ENCODE data around the gene RUSC1. TPM values are rescaled to one million over a fixed set of nuclear protein-coding genes. Genes with fewer than 3 reads are reported as not detected.

The RUSC1 gene, protein sequence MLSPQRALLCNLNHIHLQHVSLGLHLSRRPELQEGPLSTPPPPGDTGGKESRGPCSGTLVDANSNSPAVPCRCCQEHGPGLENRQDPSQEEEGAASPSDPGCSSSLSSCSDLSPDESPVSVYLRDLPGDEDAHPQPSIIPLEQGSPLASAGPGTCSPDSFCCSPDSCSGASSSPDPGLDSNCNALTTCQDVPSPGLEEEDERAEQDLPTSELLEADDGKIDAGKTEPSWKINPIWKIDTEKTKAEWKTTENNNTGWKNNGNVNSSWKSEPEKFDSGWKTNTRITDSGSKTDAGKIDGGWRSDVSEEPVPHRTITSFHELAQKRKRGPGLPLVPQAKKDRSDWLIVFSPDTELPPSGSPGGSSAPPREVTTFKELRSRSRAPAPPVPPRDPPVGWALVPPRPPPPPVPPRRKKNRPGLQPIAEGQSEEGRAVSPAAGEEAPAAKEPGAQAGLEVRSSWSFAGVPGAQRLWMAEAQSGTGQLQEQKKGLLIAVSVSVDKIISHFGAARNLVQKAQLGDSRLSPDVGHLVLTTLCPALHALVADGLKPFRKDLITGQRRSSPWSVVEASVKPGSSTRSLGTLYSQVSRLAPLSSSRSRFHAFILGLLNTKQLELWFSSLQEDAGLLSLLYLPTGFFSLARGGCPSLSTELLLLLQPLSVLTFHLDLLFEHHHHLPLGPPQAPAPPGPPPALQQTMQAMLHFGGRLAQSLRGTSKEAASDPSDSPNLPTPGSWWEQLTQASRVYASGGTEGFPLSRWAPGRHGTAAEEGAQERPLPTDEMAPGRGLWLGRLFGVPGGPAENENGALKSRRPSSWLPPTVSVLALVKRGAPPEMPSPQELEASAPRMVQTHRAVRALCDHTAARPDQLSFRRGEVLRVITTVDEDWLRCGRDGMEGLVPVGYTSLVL
- total RNA-seq, result 62.6 TPM

DNA sequence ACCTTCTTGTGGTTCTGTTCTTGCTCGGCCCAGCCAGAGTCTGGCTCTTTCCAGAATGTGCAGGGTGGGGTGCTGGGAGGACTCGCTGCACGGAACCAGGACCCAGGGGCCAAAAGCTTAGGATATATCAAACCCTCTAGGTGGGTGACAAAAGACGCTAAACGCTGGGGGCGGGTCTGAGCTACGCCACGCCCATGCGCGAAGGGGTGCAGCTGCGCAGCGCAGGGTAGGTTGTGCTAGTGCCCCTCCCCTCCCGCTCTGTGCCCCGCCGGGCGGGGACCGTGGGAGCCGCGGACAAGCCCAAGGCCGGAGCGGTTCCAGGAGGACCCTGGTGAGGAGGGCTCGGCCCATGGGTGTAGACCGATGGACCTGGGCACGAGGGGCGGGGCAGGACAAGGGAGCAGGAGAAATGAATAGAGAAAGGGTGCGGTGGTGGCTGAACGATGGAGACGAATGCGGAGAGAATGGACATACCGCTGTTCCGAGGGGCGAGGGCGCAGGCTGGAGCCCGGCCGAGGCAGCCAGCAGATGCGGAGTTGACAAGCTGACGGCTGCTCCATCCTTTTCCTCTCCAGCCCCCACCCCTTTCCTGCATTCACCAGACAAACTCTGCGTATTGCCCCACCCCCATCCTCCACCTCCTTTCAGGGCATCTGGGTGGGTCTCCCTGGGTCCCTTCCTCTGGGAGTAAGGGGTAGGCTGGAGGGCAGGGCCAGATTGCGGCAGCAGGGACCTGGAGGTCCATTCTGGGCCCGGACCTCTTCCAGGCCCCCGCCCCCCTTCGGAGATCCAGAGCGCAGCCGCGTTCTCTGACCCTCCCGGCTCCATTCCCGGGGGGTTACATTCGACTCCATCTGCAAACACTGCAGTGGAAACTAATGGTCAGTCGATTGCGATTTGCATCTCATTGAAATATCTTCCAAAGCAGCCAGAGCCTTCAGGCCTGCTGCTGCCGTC is at the start of gene RUSC1:
Gene RUSC1 (plus strand): TSS at position 234 of the 957 bp plus-strand sequence. CDS start 880 bp downstream, outside the sequence.

DNA sequence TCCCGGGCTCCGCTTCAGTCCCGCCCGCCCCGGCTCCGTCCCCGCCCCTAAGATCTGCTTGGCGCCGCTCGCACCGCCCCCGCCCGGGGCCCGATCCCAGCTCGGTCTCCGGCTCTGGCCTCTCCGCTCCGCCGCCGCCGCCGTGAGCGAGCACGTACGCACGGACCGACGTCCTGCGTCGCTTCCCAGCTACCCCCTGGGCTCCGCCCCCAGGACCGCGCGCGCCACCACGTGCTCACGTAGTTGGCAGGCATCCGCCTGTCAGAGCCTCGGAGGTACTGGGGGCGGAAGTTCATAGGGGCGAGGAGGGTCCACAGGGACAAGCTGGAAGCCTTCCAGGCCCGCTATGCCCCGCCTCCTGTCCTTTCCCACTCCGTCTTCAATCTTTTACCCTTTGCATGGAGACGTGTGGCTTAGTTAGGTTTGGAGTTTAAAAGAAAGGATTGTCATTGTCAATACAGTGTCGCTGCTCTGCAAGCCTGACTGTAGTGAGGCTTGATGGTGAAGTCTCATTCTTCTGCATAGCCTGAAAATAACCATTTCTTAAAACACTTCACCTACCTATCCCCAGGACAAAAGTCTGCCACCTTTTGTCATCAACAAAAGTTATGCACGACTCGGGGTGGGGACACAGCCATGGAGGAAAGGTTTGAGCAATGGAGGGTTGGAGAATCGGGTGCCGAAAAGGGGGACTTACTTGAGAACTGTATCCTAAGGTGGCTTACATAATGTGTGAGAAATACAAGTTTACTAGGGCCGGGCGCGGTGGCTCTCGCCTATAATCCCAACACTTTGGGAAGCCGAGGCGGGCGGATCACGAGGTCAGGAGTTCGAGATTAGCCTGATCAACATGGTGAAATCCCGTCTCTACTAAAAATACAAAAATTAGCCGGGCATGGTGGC is 47.1 kb upstream of the RUSC1 start, which contains the start of gene CLK2:
Gene CLK2 (minus strand): TSS at position 162 of the 903 bp plus-strand sequence. CDS start 2,527 bp downstream, outside the sequence.

DNA sequence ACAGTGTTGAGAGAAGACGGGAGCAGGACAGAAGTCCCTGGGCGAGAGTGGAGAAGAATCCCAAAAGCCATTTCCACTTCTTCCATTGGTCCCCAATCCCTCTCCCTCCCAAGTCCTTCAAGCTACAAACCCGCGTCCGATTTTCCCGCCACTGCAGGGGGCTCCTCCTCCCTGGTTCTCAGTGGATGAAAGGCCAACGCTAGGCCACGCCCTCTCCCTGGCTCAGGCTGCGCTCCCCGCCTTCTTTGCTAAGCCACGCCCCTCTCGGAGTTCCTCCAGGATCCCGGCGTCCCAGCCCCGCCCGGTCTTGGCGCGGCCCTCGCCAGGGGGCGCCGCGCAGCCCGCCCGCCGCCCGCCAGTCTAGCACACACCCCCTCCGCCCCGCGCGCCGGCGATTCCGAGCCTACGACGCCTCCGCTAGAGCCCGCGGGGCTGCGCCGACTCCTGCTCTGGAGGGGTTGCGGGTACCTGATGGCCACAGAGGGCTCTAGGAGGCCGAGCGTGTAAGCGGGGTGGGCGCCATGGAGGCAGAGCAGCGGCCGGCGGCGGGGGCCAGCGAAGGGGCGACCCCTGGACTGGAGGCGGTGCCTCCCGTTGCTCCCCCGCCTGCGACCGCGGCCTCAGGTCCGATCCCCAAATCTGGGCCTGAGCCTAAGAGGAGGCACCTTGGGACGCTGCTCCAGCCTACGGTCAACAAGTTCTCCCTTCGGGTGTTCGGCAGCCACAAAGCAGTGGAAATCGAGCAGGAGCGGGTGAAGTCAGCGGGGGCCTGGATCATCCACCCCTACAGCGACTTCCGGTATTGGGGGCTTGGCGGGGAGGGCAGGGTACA is 43.4 kb upstream of the RUSC1 start, which contains the start of gene HCN3:
Gene HCN3 (plus strand): TSS at position 394 of the 832 bp plus-strand sequence. CDS start 128 bp downstream, at position 522.

DNA sequence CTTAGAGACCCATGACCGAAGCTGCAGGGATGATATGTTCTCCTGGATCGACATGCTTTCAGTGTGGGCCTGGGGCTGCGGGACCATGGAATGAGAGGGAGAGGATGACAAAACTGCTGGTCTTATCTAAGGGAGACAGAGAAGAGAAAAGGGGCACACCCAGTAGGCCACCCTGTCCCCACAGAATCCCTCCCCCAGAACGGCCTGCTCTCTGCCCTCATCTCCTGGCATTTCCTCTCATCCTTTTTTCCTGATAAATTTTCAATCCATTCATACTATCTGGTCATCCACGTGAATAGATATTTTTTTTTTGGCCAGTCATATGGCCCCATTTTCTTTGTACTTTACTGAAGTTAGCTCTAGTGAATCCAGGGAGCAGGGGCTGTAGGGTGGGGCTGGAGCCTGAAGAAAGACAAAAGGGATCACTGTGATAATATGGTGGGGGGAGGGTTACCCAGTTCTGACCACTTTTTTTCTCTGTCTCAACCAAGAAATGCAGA is 19.3 kb upstream of the RUSC1 start, which contains the start of gene PKLR:
Gene PKLR (minus strand): TSS at position 97 of the 500 bp plus-strand sequence. CDS start 43 bp downstream, at position 54.

DNA sequence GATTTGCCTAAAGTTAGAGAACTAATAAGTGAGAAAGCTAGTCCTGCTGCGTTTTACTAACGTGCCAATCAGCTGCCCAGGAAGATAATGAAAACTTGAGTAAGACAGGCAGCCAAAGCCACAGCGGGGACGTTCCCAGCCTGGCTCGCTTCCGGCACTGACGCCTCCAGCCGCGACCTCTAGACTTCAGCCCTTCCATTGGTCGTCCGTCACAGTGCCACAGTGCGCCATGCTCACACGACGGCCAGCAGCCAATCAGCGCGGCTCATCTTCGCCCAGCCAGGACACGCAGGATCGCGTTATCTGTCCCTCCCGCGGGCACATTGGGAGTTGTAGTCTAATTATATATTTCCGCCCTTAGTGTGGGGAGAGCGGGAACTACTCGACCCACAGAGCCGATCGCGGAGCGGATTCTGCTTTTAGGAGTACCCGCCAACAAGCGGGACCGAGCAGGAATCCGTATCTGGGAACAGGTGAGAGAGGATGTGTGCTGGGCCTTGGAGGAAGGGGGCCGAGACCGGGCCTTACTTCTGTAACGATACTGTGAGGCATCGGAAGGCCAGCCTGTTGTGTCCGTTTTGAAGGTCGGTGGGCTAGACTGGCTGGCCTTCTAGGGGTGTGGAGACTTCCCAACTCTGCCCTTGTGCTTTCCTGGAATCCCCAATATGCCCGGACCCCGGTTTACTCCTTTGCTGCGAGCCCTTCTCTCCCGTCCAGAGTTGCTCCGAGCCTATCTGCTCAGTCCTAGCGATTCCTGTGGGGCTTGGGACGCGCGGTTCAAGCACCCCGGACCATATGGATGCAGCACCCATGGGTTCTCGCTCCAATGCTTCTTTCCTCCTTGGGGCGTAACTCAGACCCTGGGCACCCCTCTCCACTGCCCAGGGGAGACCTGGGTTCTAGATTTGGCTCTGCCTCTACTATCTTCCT is 11.9 kb upstream of the RUSC1 start, which contains the start of gene FDPS:
Gene FDPS (plus strand): TSS at position 374 of the 930 bp plus-strand sequence. CDS start 924 bp downstream, outside the sequence.

Small RNA genes within 50 kb of the gene (small RNA-seq; reads per million reads assigned to genes)
- not detected for gene RNU6-106P (ENCODE audit: low replicate concordance)

Other genes with a start within 250 kb of the RUSC1 start
- gene EFNA3, start 242.1 kb upstream of the RUSC1 start, total RNA-seq, result 11.3 TPM
- 5.6 TPM for gene EFNA1, start 193.0 kb upstream of the RUSC1 start, total RNA-seq
- 7.5 TPM for gene SLC50A1, start 185.0 kb upstream of the RUSC1 start, total RNA-seq
- gene DPM3, start 180.4 kb upstream of the RUSC1 start, total RNA-seq, result 12.5 TPM
- 37.2 TPM for gene KRTCAP2, start 147.6 kb upstream of the RUSC1 start, total RNA-seq
- 36.3 TPM for gene TRIM46, start 147.0 kb upstream of the RUSC1 start, total RNA-seq
- gene THBS3, start 113.0 kb upstream of the RUSC1 start, total RNA-seq, result 17.2 TPM
- gene MTX1, start 112.2 kb upstream of the RUSC1 start, total RNA-seq, result 16.6 TPM
- 8.8 TPM for gene ENTREP3, start 65.4 kb upstream of the RUSC1 start, total RNA-seq
- gene SCAMP3, start 58.5 kb upstream of the RUSC1 start, total RNA-seq, result 22.8 TPM
- gene CLK2, start 47.4 kb upstream of the RUSC1 start, total RNA-seq, result 46.3 TPM
- gene HCN3, start 43.4 kb upstream of the RUSC1 start, total RNA-seq, result 27.2 TPM
- not detected for gene PKLR, start 19.5 kb upstream of the RUSC1 start, total RNA-seq
- 119 TPM for gene FDPS, start 12.0 kb upstream of the RUSC1 start, total RNA-seq
- gene ASH1L, start 241.9 kb downstream of the RUSC1 start, total RNA-seq, result 131 TPM